Adrenal gland (tissue), 12 donors: ENCODE data around the gene RFFL. TPM values are rescaled to one million over a fixed set of nuclear protein-coding genes. Genes with fewer than 3 reads are reported as not detected.
"Not testable (repeated sequence)": the region's sequence is repeated elsewhere in the genome, so short reads cannot be mapped to it uniquely, and the experiment has no call there.

ENCODE experiments used
- DNase-seq, 7 donors: peaks; one replicate each; pipeline ENCODE4 v3.0.0-alpha.2; 2019 to 2020
- H3K27ac ChIP-seq, 5 donors: fragments of 200-600 bp; sonication (generic) in 4 of 5; 1 replicate in 3 of 5; 2 replicates in 2 of 5; pipeline versions ENCODE4 v1.5.1 to v1.8.0; 2016 to 2020; ENCODE audit warnings: mild to moderate bottlenecking in 1 of 5
- H3K27me3 ChIP-seq: fragments of 200-600 bp; 2 replicates; pipeline ENCODE4 v1.8.0; 2021
- H3K36me3 ChIP-seq, 2 donors: fragments of 200-600 bp; replicated peaks in 1 of 2; 1 replicate in 1 of 2; 2 replicates in 1 of 2; pipeline versions ENCODE4 v1.5.1 to v1.8.0; 2018 to 2022
- H3K4me1 ChIP-seq, 2 donors: fragments of 200-600 bp; replicated peaks in 1 of 2; 1 replicate in 1 of 2; 2 replicates in 1 of 2; pipeline versions ENCODE4 v1.5.1 to v1.8.0; 2018 to 2021
- H3K4me3 ChIP-seq, 4 donors: fragments of 200-600 bp; sonication (generic) in 3 of 4; one replicate each; pipeline ENCODE4 v1.5.1; 2016 to 2018
- H3K9me3 ChIP-seq, 3 donors: fragments of 200-600 bp; sonication (generic) in 1 of 3; replicated peaks in 1 of 3; 1 replicate in 2 of 3; 2 replicates in 1 of 3; pipeline versions ENCODE4 v1.5.1 to v1.8.0; 2016 to 2021
- POLR2A ChIP-seq, 2 donors: fragments of 450-650 bp; IDR thresholded peaks; one replicate each; pipeline ENCODE4 v1.6.1; 2017; ENCODE audit warnings: antibody characterized with exemption in 2 of 2, mild to moderate bottlenecking in 2 of 2, moderate library complexity in 1 of 2
- whole genome bisulfite sequencing, 4 donors: extraction: QIAGEN DNeasy Blood & Tissue Kit in 2 of 4; methylation state at CpG; one replicate each; pipeline versions ENCODE4 v1.1.5 to v1.1.7; 2013 to 2017; 5-methylcytosine and 5-hydroxymethylcytosine counted together
- intact Hi-C, 2 donors: fragments of 100-400 bp; cut with DNase I; formaldehyde crosslinking; loops; one replicate each; pipeline versions ENCODE4 v1.14.1 to v1.15.0; 2022 to 2023
- polyA plus RNA-seq, 3 donors: library from polyadenylated mRNA; stranded (reverse); fragments of 200-250 nt in 2 of 3; fragments of 350-450 nt in 1 of 3; fragmentation: Illumina TruSeq in 1 of 3; extraction: RNeasy Lipid Tissue Mini Kit (QIAGEN cat#74804) in 1 of 3; gene quantifications; one replicate each; pipeline ENCODE4 v1.2.3, GENCODE V29; 2013 to 2014
- total RNA-seq, 9 donors: library from RNA; depleted of rRNA in 4 of 9; stranded (reverse); fragments of >200 nt in 4 of 9; fragments of 120-200 nt in 1 of 9; fragmentation: NEBNext Ultra II Directional in 1 of 9; extraction: Animal tissue kit (Norgen Biotek cat#: 25700) in 1 of 9; gene quantifications; one replicate each; pipeline versions ENCODE4 v1.1.0 to v1.2.4, GENCODE V29; 2013 to 2023
- TF ChIP-seq, protein P1 (sequence below), 6 experiments: fragments of 450-650 bp in 4 of 6; fragments of 200-600 bp in 2 of 6; sonication (generic) in 1 of 6; IDR thresholded peaks; 1 replicate in 5 of 6; 2 replicates in 1 of 6; pipeline versions ENCODE4 v1.5.1 to v1.8.0; 2016 to 2021; ENCODE audit warnings: antibody characterized with exemption in 6 of 6, mild to moderate bottlenecking in 2 of 6, moderate library complexity in 1 of 6
- donor health status: healthy with polysubstance abuse.
- donor health status: Bipolar disorder and iron deficiency.
- donor health status: DM: yes; HTN: yes; CAD: no.
- donor health status: DM: no; HTN: no; CAD: no.
- donor health status: DM: no; HTN: no; CAD: no.
- donor health status: DM: yes; HTN: yes; CAD: no.

Gene RFFL
- total and polyA plus RNA-seq, 12 donors = 2.5 to 24.4 (median 16.3) TPM

GRCh38 chr17:35048685-35049379 is 14.7 kb downstream of the RFFL start:
- no peak overlapping the region for H3K4me3 ChIP-seq
- TF ChIP-seq, protein P1, sequence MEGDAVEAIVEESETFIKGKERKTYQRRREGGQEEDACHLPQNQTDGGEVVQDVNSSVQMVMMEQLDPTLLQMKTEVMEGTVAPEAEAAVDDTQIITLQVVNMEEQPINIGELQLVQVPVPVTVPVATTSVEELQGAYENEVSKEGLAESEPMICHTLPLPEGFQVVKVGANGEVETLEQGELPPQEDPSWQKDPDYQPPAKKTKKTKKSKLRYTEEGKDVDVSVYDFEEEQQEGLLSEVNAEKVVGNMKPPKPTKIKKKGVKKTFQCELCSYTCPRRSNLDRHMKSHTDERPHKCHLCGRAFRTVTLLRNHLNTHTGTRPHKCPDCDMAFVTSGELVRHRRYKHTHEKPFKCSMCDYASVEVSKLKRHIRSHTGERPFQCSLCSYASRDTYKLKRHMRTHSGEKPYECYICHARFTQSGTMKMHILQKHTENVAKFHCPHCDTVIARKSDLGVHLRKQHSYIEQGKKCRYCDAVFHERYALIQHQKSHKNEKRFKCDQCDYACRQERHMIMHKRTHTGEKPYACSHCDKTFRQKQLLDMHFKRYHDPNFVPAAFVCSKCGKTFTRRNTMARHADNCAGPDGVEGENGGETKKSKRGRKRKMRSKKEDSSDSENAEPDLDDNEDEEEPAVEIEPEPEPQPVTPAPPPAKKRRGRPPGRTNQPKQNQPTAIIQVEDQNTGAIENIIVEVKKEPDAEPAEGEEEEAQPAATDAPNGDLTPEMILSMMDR (IDR thresholded peaks at IDR 0.05) = no peak
- no peak for TF ChIP-seq POLR2A (IDR thresholded peaks at IDR 0.05)
- H3K9me3 ChIP-seq = no peaks in the 10 kb centered on the region
- no peaks in the 10 kb centered on the region for H3K27me3 ChIP-seq
- WGBS, 4 donors = 86 to 98% (median 93%) methylated on average over 3 of the region's 3 CpGs
- intact Hi-C loops = no loop called here
- no peak overlapping the region for H3K27ac ChIP-seq
- H3K36me3 ChIP-seq = no peaks in the 10 kb centered on the region
- DNase-seq = no peak
- peaks cover 4 to 30% of the 10 kb centered on the region in 2 donors for H3K4me1 ChIP-seq

DNA sequence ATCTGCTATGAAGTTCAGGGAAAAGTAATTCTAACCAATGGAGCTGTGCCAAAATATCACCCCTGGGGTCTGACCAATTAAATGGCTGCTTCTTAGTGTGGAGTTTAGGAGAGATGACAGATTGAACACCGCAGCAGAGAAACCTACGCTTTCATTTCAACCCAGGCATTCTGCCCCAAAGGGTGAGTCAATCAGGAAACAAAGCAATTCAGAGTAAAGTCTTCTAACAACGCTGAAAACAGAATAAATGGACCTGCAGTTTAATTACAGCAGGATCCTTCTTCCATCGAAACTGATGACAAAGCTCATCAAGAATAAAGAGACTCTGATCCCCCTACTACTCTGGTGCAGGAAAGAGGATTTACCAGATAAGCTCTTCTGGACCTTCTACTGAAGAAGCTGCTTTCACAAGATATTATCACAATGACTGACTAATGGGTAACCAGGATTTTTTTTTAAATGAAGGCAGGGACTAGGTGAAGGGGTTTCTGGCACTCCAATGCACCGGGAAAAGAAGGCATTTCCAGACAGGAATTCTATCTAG is 16.7 kb downstream of the RFFL start:
- no peak overlapping the region for H3K4me3 ChIP-seq
- H3K9me3 ChIP-seq = no peaks in the 10 kb centered on the region
- intact Hi-C loops = no loop called here
- TF ChIP-seq, protein P1 (IDR thresholded peaks at IDR 0.05) = no peak
- TF ChIP-seq POLR2A (IDR thresholded peaks at IDR 0.05) = no peak
- H3K27me3 ChIP-seq = no peaks in the 10 kb centered on the region
- no peaks in the 10 kb centered on the region for H3K36me3 ChIP-seq
- DNase-seq = no peak
- H3K4me1 ChIP-seq = peaks cover 4 to 18% of the 10 kb centered on the region in 2 donors
- 56 to 73% (median 66%) methylated on average over 5 of the region's 5 CpGs for WGBS, 4 donors
- H3K27ac ChIP-seq = no peak overlapping the region

DNA sequence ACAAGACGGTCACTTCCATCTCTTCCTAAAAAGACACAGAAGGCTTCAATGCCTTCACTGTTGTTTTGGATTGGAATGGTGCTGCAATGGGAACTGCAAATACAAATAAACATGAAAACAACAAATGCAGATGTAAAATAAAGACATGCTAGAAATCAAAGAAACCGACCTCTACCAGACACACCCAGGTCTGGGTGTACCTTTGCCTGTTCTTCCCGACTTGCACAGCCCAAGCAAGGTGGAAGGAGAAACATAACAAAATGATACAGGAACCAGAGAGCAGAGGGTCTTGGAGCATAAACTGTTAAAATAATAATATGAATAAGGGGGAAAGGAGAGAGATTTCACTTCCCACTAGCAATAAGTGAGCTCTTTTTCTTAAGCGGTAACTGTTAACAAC is 17.3 kb downstream of the RFFL start:
- Histone ChIP-seq H3K9me3 (no peaks in the 10 kb centered on the region), H3K36me3 (no peaks in the 10 kb centered on the region), H3K4me3 (no peak overlapping the region), H3K27ac (no peak overlapping the region), H3K27me3 (no peaks in the 10 kb centered on the region), H3K4me1 (peaks cover 0 to 17% of the 10 kb centered on the region in 2 donors)
- 75 to 86% (median 81%) methylated on average over 4 of the region's 4 CpGs for whole genome bisulfite sequencing, 4 donors
- DNase-seq = no peak
- intact Hi-C loops = no loop called here
- TF ChIP-seq POLR2A (IDR thresholded peaks at IDR 0.05) = no peak
- TF ChIP-seq, protein P1 (IDR thresholded peaks at IDR 0.05) = no peak

GRCh38 chr17:35045458-35045979 is 18.0 kb downstream of the RFFL start:
- H3K4me3 ChIP-seq, H3K4me1 ChIP-seq, intact Hi-C loops, DNase-seq, H3K36me3 ChIP-seq, H3K9me3 ChIP-seq, H3K27ac ChIP-seq, H3K27me3 ChIP-seq: not testable (repeated sequence)
- 93 to 96% (median 95%) methylated on average over 13 of the region's 13 CpGs for WGBS, 4 donors
